Measurements from ENCODE around the gene BTG2.
A peak's percentile ranks its signal among the peaks of the same experiment; 100 is the strongest.
"Not testable (repeated sequence)": the region's sequence is repeated elsewhere in the genome, so short reads cannot be mapped to it uniquely, and the experiment has no call there.

BTG2 gene

GRCh38 chr1:203304919-203305808 lies at the start of gene BTG2:
Gene BTG2, plus strand, starts transcription at chr1:203305519. Its CDS starts 88 bp downstream, at chr1:203305607.
- DNase-seq = peak; percentile 76 to 90 (median 84)

GRCh38 chr1:203256636-203257035 lies 48.7 kb upstream of the BTG2 start:
- DNase-seq = not testable (repeated sequence)

GRCh38 chr1:203263496-203263895 lies 41.8 kb upstream of the BTG2 start:
- DNase-seq = no peak

GRCh38 chr1:203264052-203264501 lies 41.2 kb upstream of the BTG2 start:
- no peak for DNase-seq

- no peak for DNase-seq
Observed at GRCh38 chr1:203265541-203265940, 39.8 kb upstream of the BTG2 start.

- not testable (repeated sequence) for DNase-seq
Observed at GRCh38 chr1:203266140-203266539, 39.2 kb upstream of the BTG2 start.

- peak; percentile 50 to 67 (median 57) for DNase-seq
Observed at GRCh38 chr1:203267347-203267846, 37.9 kb upstream of the BTG2 start.

GRCh38 chr1:203267912-203268311 lies 37.4 kb upstream of the BTG2 start:
- no peak for DNase-seq

- peak in 2 of 4 experiments; percentile 14 to 22 for DNase-seq
Observed at GRCh38 chr1:203268901-203269653, 36.2 kb upstream of the BTG2 start.

GRCh38 chr1:203269654-203270020 lies 35.7 kb upstream of the BTG2 start:
- no peak for DNase-seq

- no peak for DNase-seq
Observed at GRCh38 chr1:203270448-203270847, 34.9 kb upstream of the BTG2 start.

- DNase-seq = peak in 2 of 4 experiments; percentile 51 to 56
Observed at GRCh38 chr1:203271018-203271743, 34.1 kb upstream of the BTG2 start.

GRCh38 chr1:203271962-203272632 lies 33.2 kb upstream of the BTG2 start:
- no peak for DNase-seq

GRCh38 chr1:203272633-203273205 lies 32.6 kb upstream of the BTG2 start:
- DNase-seq = no peak

- peak; percentile 88 to 93 (median 90) for DNase-seq
Observed at GRCh38 chr1:203273206-203273868, 32.0 kb upstream of the BTG2 start.

GRCh38 chr1:203273869-203274602 lies 31.3 kb upstream of the BTG2 start:
- DNase-seq = no peak

- no peak for DNase-seq
Observed at GRCh38 chr1:203274603-203275381, 30.5 kb upstream of the BTG2 start.

GRCh38 chr1:203275656-203276272 lies 29.6 kb upstream of the BTG2 start:
- no peak for DNase-seq

- no peak for DNase-seq
Observed at GRCh38 chr1:203276408-203276807, 28.9 kb upstream of the BTG2 start.
